Measurements from ENCODE around the gene FNBP1L.

DNA sequence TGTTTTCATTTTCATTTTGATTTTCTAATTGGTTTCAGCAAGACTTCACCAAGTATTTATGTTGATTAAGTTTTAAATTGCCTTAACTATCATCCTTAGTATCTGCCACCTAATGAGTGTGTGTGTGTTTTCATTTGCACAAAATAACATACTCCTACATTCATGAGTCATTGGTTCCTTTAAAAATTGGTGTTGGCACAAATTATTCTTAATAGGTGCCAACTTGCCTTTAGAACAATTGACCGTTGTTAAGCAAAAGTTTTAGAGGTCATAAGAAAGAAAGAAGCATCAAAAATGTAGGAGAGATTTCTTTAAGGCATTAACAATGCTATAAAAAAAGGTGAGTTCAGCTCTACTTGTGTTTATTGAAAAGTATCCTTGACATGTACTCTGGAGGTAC, 77.5 kb downstream of the FNBP1L start:
- TF ChIP-seq, protein P1, sequence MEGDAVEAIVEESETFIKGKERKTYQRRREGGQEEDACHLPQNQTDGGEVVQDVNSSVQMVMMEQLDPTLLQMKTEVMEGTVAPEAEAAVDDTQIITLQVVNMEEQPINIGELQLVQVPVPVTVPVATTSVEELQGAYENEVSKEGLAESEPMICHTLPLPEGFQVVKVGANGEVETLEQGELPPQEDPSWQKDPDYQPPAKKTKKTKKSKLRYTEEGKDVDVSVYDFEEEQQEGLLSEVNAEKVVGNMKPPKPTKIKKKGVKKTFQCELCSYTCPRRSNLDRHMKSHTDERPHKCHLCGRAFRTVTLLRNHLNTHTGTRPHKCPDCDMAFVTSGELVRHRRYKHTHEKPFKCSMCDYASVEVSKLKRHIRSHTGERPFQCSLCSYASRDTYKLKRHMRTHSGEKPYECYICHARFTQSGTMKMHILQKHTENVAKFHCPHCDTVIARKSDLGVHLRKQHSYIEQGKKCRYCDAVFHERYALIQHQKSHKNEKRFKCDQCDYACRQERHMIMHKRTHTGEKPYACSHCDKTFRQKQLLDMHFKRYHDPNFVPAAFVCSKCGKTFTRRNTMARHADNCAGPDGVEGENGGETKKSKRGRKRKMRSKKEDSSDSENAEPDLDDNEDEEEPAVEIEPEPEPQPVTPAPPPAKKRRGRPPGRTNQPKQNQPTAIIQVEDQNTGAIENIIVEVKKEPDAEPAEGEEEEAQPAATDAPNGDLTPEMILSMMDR (conservative IDR thresholded peaks at IDR 0.05; ENCODE audit: low read depth in 2 of 2), result no peak
- TF ChIP-seq, protein P2, sequence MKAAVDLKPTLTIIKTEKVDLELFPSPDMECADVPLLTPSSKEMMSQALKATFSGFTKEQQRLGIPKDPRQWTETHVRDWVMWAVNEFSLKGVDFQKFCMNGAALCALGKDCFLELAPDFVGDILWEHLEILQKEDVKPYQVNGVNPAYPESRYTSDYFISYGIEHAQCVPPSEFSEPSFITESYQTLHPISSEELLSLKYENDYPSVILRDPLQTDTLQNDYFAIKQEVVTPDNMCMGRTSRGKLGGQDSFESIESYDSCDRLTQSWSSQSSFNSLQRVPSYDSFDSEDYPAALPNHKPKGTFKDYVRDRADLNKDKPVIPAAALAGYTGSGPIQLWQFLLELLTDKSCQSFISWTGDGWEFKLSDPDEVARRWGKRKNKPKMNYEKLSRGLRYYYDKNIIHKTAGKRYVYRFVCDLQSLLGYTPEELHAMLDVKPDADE (IDR thresholded peaks at IDR 0.05), result no peak
- TF ChIP-seq ZNF114 (CRISPR knock-in tag; IDR thresholded peaks at IDR 0.05) (no peak), EZH2phosphoT487 (IDR thresholded peaks at IDR 0.05; ENCODE audit: unreplicated experiment) (no peak)
